ENCODE results near the gene NOVA2. TPM values are rescaled to one million over a fixed set of nuclear protein-coding genes. Genes with fewer than 3 reads are reported as not detected.

The NOVA2 gene
- total RNA-seq, 5 donors from 2014 or later (not counting 1 experiment from before 2014, with no cell fraction given): 0.03 TPM; not detected in 4

DNA sequence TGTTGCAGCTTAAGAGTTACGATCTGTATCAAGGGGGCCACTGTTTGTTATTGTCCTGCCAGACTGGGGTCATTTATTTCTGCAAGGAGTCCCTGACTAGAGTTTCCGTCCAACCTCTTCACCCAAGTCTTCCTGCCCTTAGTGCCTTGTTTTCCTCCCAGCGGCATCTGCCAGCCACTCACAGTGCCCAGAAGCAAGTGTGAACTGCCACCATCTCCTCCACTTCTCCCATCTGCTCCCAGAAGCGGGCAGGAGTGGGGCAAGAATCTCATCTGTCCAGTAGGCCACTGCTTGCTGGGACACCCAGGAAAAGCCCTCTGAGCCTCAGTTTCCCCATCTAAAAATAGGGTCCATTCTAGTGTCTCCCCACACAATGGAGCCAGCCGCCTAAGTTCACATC is 4.0 kb downstream of the NOVA2 start:
- peaks cover 20 to 21% (median 20%) of the 10 kb centered on the region in 3 donors for H3K4me1 Mint-ChIP-seq
- H3K9me3 Mint-ChIP-seq: no peaks in the 10 kb centered on the region
- no peak overlapping the region for H3K4me3 ChIP-seq (ENCODE audit: control insufficient read depth in 1 of 2, extremely low read depth in 1 of 2, low read length in 1 of 2)
- no peaks in the 10 kb centered on the region for H3K36me3 Mint-ChIP-seq
- peaks cover 14 to 74% of the 10 kb centered on the region in 2 experiments for H3K27me3 ChIP-seq (replicated peaks in 1 of 2; ENCODE audit: control insufficient read depth in 2 of 2, extremely low read depth in 1 of 2, insufficient read depth in 2 of 2, low read length in 1 of 2)
- no peak for ATAC-seq (replicated peaks in 1 of 4)
- H3K9me3 ChIP-seq: no peaks in the 10 kb centered on the region
- no peak overlapping the region for H3K4me3 Mint-ChIP-seq
- WGBS (ENCODE audit: insufficient coverage): 52% methylated on average over 4 of the region's 5 CpGs
- DNase-seq: no peak
- no peaks in the 10 kb centered on the region for H3K36me3 ChIP-seq (ENCODE audit: control insufficient read depth in 2 of 2, extremely low read depth in 1 of 2, insufficient read depth in 1 of 2, low read length in 1 of 2)
- H3K27me3 Mint-ChIP-seq: peaks cover 64 to 74% of the 10 kb centered on the region in 2 donors
- CTCF ChIA-PET: interaction anchor here in 1 of 2 donors (0.6 kb wide), 1 partner anchor 68 kb away, joined by 3 read pairs; no protein-coding TSS in a partner anchor
- POLR2A ChIA-PET: interaction anchor here in 1 of 2 donors (0.6 kb wide), 1 partner anchor 69 kb away, joined by 16 read pairs; no protein-coding TSS in a partner anchor
- no peak overlapping the region for H3K27ac Mint-ChIP-seq
- H3K27ac ChIP-seq (ENCODE audit: low read length): no peak overlapping the region
- peaks cover 2 to 28% of the 10 kb centered on the region in 2 experiments for H3K4me1 ChIP-seq (ENCODE audit: control insufficient read depth in 1 of 2, extremely low read depth in 1 of 2, insufficient read depth in 2 of 2, low read length in 2 of 2)

- ChIA-PET CTCF (no interaction called here), POLR2A (no interaction called here)
- Histone ChIP-seq H3K4me1 (ENCODE audit: control insufficient read depth in 1 of 2, extremely low read depth in 1 of 2, insufficient read depth in 2 of 2, low read length in 2 of 2) (peaks cover 2 to 24% of the 10 kb centered on the region in 2 experiments), H3K36me3 (ENCODE audit: control insufficient read depth in 2 of 2, extremely low read depth in 1 of 2, insufficient read depth in 1 of 2, low read length in 1 of 2) (no peaks in the 10 kb centered on the region), H3K27ac (ENCODE audit: low read length) (no peak overlapping the region), H3K9me3 (no peaks in the 10 kb centered on the region), H3K27me3 (replicated peaks in 1 of 2; ENCODE audit: control insufficient read depth in 2 of 2, extremely low read depth in 1 of 2, insufficient read depth in 2 of 2, low read length in 1 of 2) (peaks cover 9 to 72% of the 10 kb centered on the region in 2 experiments), H3K4me3 (ENCODE audit: control insufficient read depth in 1 of 2, extremely low read depth in 1 of 2, low read length in 1 of 2) (no peak overlapping the region)
- WGBS (ENCODE audit: insufficient coverage): 84% methylated on average over 4 of the region's 9 CpGs
- Mint-ChIP-seq H3K4me1 (peaks cover 17 to 21% (median 18%) of the 10 kb centered on the region in 3 donors), H3K27me3 (peaks cover 69 to 71% of the 10 kb centered on the region in 2 donors), H3K36me3 (no peaks in the 10 kb centered on the region), H3K9me3 (no peaks in the 10 kb centered on the region), H3K27ac (no peak overlapping the region), H3K4me3 (no peak overlapping the region)
- DNase-seq (no peak), ATAC-seq (replicated peaks in 1 of 4) (no peak)
Measured at GRCh38 chr19:45968626-45969025, 5.0 kb downstream of the NOVA2 start.

DNA sequence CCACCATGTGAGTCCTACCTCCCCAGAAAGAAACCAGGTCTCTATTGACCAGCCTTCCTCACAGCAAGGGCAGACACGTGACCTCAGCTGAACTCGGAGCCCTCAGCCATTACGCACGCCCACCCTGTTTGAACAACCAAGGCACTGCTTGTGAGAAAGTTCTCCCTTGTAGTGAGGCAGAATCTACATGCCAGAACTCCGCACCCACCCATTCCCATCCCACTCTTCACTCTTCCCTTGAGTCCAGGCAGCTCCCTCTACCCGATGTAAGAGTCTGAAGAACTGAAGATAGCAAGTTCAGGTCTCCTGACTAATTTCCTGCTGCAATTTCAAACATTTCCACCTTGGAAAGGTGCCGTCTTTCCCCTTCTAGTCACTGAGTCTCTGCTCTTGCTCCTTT is 6.4 kb downstream of the NOVA2 start:
- Histone ChIP-seq H3K36me3 (ENCODE audit: control insufficient read depth in 2 of 2, extremely low read depth in 1 of 2, insufficient read depth in 1 of 2, low read length in 1 of 2) (no peaks in the 10 kb centered on the region), H3K9me3 (no peaks in the 10 kb centered on the region), H3K4me3 (ENCODE audit: control insufficient read depth in 1 of 2, extremely low read depth in 1 of 2, low read length in 1 of 2) (no peak overlapping the region), H3K27ac (ENCODE audit: low read length) (no peak overlapping the region), H3K4me1 (ENCODE audit: control insufficient read depth in 1 of 2, extremely low read depth in 1 of 2, insufficient read depth in 2 of 2, low read length in 2 of 2) (peaks cover 1 to 12% of the 10 kb centered on the region in 2 experiments), H3K27me3 (replicated peaks in 1 of 2; ENCODE audit: control insufficient read depth in 2 of 2, extremely low read depth in 1 of 2, insufficient read depth in 2 of 2, low read length in 1 of 2) (peaks cover 5 to 68% of the 10 kb centered on the region in 2 experiments)
- Mint-ChIP-seq H3K9me3 (no peaks in the 10 kb centered on the region), H3K4me3 (no peak overlapping the region), H3K27me3 (peaks cover 72% of the 10 kb centered on the region in 2 donors), H3K27ac (no peak overlapping the region), H3K36me3 (no peaks in the 10 kb centered on the region), H3K4me1 (peaks cover 11 to 14% (median 12%) of the 10 kb centered on the region in 3 donors)
- DNase-seq (no peak), ATAC-seq (replicated peaks in 1 of 4) (no peak)
- CTCF ChIA-PET: no interaction called here
- POLR2A ChIA-PET: no interaction called here
- 90% methylated on average over 5 of the region's 7 CpGs for WGBS (ENCODE audit: insufficient coverage)

GRCh38 chr19:45962021-45962420 is 11.6 kb downstream of the NOVA2 start:
- no peak overlapping the region for H3K27ac Mint-ChIP-seq
- DNase-seq: no peak
- WGBS (ENCODE audit: insufficient coverage): 87% methylated on average over 15 of the region's 15 CpGs
- no peak overlapping the region for H3K27ac ChIP-seq (ENCODE audit: low read length)
- peaks cover 7 to 67% of the 10 kb centered on the region in 2 experiments for H3K27me3 ChIP-seq (replicated peaks in 1 of 2; ENCODE audit: control insufficient read depth in 2 of 2, extremely low read depth in 1 of 2, insufficient read depth in 2 of 2, low read length in 1 of 2)
- no peaks in the 10 kb centered on the region for H3K4me1 ChIP-seq (ENCODE audit: control insufficient read depth in 1 of 2, extremely low read depth in 1 of 2, insufficient read depth in 2 of 2, low read length in 2 of 2)
- ChIA-PET POLR2A (no interaction called here), CTCF (no interaction called here)
- H3K36me3 Mint-ChIP-seq: no peaks in the 10 kb centered on the region
- no peak for ATAC-seq (replicated peaks in 1 of 4)
- no peaks in the 10 kb centered on the region for H3K36me3 ChIP-seq (ENCODE audit: control insufficient read depth in 2 of 2, extremely low read depth in 1 of 2, insufficient read depth in 1 of 2, low read length in 1 of 2)
- H3K4me3 Mint-ChIP-seq: no peak overlapping the region
- H3K4me3 ChIP-seq (ENCODE audit: control insufficient read depth in 1 of 2, extremely low read depth in 1 of 2, low read length in 1 of 2): no peak overlapping the region
- no peaks in the 10 kb centered on the region for H3K9me3 Mint-ChIP-seq
- peaks cover 59 to 67% of the 10 kb centered on the region in 2 donors for H3K27me3 Mint-ChIP-seq
- peaks cover 0 to 7% (median 0%) of the 10 kb centered on the region in 3 donors for H3K4me1 Mint-ChIP-seq
- H3K9me3 ChIP-seq: no peaks in the 10 kb centered on the region

GRCh38 chr19:45960595-45961235 is 12.9 kb downstream of the NOVA2 start:
- Mint-ChIP-seq H3K4me1 (peaks cover 0 to 7% (median 0%) of the 10 kb centered on the region in 3 donors), H3K4me3 (no peak overlapping the region), H3K36me3 (no peaks in the 10 kb centered on the region), H3K9me3 (no peaks in the 10 kb centered on the region), H3K27ac (no peak overlapping the region), H3K27me3 (peaks cover 56 to 61% of the 10 kb centered on the region in 2 donors)
- H3K27ac ChIP-seq (ENCODE audit: low read length): no peak overlapping the region
- WGBS (ENCODE audit: insufficient coverage): 36% methylated on average over 3 of the region's 19 CpGs
- POLR2A ChIA-PET: interaction anchor here in 1 of 2 donors (0.6 kb wide), 1 partner anchor 33 kb away, joined by 3 read pairs; no protein-coding TSS in a partner anchor
- H3K36me3 ChIP-seq (ENCODE audit: control insufficient read depth in 2 of 2, extremely low read depth in 1 of 2, insufficient read depth in 1 of 2, low read length in 1 of 2): no peaks in the 10 kb centered on the region
- H3K9me3 ChIP-seq: no peaks in the 10 kb centered on the region
- DNase-seq (no peak), ATAC-seq (replicated peaks in 1 of 4) (no peak)
- CTCF ChIA-PET: no interaction called here
- no peak overlapping the region for H3K4me3 ChIP-seq (ENCODE audit: control insufficient read depth in 1 of 2, extremely low read depth in 1 of 2, low read length in 1 of 2)
- H3K4me1 ChIP-seq (ENCODE audit: control insufficient read depth in 1 of 2, extremely low read depth in 1 of 2, insufficient read depth in 2 of 2, low read length in 2 of 2): no peaks in the 10 kb centered on the region
- H3K27me3 ChIP-seq (replicated peaks in 1 of 2; ENCODE audit: control insufficient read depth in 2 of 2, extremely low read depth in 1 of 2, insufficient read depth in 2 of 2, low read length in 1 of 2): peaks cover 5 to 67% of the 10 kb centered on the region in 2 experiments

DNA sequence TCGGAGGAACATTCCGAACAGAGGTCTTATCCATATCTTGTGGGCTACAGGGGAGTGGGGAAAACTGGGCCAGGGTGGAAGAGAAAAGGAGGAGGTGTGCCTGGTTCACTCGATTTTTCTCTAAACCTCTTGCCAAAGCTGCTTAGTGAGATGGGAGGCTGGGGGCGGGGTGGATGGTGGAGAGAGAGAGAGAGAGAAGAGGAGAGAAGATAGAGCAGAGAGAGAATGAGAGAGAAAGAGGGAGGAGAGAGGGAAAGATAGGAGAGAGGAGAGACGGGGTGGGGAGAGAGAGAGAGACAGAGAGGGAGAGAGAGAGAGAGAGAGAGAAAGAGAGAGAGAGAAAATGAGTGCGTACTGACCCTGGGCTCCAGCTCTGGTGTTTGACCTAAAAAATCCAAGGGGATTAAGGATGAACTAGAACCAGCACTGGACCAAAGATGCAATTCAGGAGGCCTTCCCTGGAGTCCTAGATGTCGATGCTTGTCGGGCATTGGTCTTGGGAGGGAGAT is 14.1 kb downstream of the NOVA2 start:
- no peak overlapping the region for H3K27ac Mint-ChIP-seq
- ChIA-PET CTCF (no interaction called here), POLR2A (no interaction called here)
- Histone ChIP-seq H3K36me3 (ENCODE audit: control insufficient read depth in 2 of 2, extremely low read depth in 1 of 2, insufficient read depth in 1 of 2, low read length in 1 of 2) (no peaks in the 10 kb centered on the region), H3K4me1 (ENCODE audit: control insufficient read depth in 1 of 2, extremely low read depth in 1 of 2, insufficient read depth in 2 of 2, low read length in 2 of 2) (no peaks in the 10 kb centered on the region), H3K27ac (ENCODE audit: low read length) (no peak overlapping the region), H3K4me3 (ENCODE audit: control insufficient read depth in 1 of 2, extremely low read depth in 1 of 2, low read length in 1 of 2) (no peak overlapping the region), H3K9me3 (no peaks in the 10 kb centered on the region), H3K27me3 (replicated peaks in 1 of 2; ENCODE audit: control insufficient read depth in 2 of 2, extremely low read depth in 1 of 2, insufficient read depth in 2 of 2, low read length in 1 of 2) (peaks cover 5 to 68% of the 10 kb centered on the region in 2 experiments)
- no peak for ATAC-seq (replicated peaks in 1 of 4)
- no peak for DNase-seq
- WGBS (ENCODE audit: insufficient coverage): 68% methylated on average over 7 of the region's 8 CpGs
- peaks cover 0 to 3% (median 0%) of the 10 kb centered on the region in 3 donors for H3K9me3 Mint-ChIP-seq
- peaks cover 59 to 61% of the 10 kb centered on the region in 2 donors for H3K27me3 Mint-ChIP-seq
- peaks cover 0 to 7% (median 0%) of the 10 kb centered on the region in 3 donors for H3K4me1 Mint-ChIP-seq
- H3K4me3 Mint-ChIP-seq: no peak overlapping the region
- no peaks in the 10 kb centered on the region for H3K36me3 Mint-ChIP-seq

Measured in T-cell (primary cell).